SU-DHL-6 (cell line): ENCODE results near the gene OBSL1.

Experiments
- H2AFZ ChIP-seq: fragments of 200-600 bp; sonication (generic); 2 replicates; pipeline ENCODE4 v1.6.1; 2014; ENCODE audit warnings: low read depth, mild to moderate bottlenecking, moderate library complexity, mixed read lengths, antibody characterized with exemption, low read length; ENCODE audit not compliant: severe bottlenecking
- H3F3A ChIP-seq: fragments of 200-600 bp; shearing (Covaris generic); 2 replicates; pipeline ENCODE4 v1.6.0; 2016; ENCODE audit warnings: antibody characterized with exemption, mild to moderate bottlenecking; ENCODE audit not compliant: insufficient read depth
- H3K27ac ChIP-seq: fragments of 200-600 bp; sonication (generic); 2 replicates; pipeline ENCODE4 v1.5.1; 2016; ENCODE audit warnings: low read depth, mild to moderate bottlenecking, low read length, moderate library complexity, mixed read lengths
- H3K27me3 ChIP-seq: fragments of 200-600 bp; sonication (generic), shearing (Covaris generic); 2 replicates; pipeline ENCODE4 v1.6.0; 2014; ENCODE audit warnings: mild to moderate bottlenecking, low read length
- H3K36me3 ChIP-seq: fragments of 200-600 bp; sonication (generic); 2 replicates; pipeline ENCODE4 v1.6.1; 2014; ENCODE audit warnings: mild to moderate bottlenecking, low read length, mixed read lengths
- H3K4me2 ChIP-seq: fragments of 300-600, 200-600 bp; shearing (Covaris generic), sonication (generic); 2 replicates; pipeline ENCODE4 v1.6.0; 2014; ENCODE audit warnings: low read length, low read depth, mild to moderate bottlenecking; ENCODE audit not compliant: poor library complexity, severe bottlenecking
- H3K4me3 ChIP-seq: fragments of 200-600 bp; sonication (generic); 2 replicates; pipeline ENCODE4 v1.5.1; 2014; ENCODE audit warnings: antibody characterized with exemption, low read length, mild to moderate bottlenecking, mixed read lengths; ENCODE audit not compliant: insufficient read depth, poor library complexity, severe bottlenecking
- H3K79me2 ChIP-seq: fragments of 200-600 bp; sonication (generic); 2 replicates; pipeline ENCODE4 v1.6.1; 2014; ENCODE audit warnings: mild to moderate bottlenecking, low read length, moderate library complexity; ENCODE audit not compliant: insufficient read depth
- H3K9ac ChIP-seq: fragments of 200-600 bp; sonication (generic); 2 replicates; pipeline ENCODE4 v1.7.0; 2014; ENCODE audit warnings: mild to moderate bottlenecking, low read length
- H3K9me2 ChIP-seq: fragments of 200-600 bp; sonication (generic); replicated peaks from 2 replicates; pipeline ENCODE4 v1.6.1; 2014; ENCODE audit warnings: low read length; ENCODE audit not compliant: insufficient read depth
- H3K9me3 ChIP-seq: fragments of 200-600 bp; sonication (generic); 2 replicates; pipeline ENCODE4 v1.6.1; 2014; ENCODE audit warnings: low read length, mixed read lengths; ENCODE audit not compliant: insufficient read depth
- H4K20me1 ChIP-seq: fragments of 200-600 bp; sonication (generic); 2 replicates; pipeline ENCODE4 v1.6.1; 2014; ENCODE audit warnings: low read depth, mild to moderate bottlenecking, antibody characterized with exemption, low read length, moderate library complexity, mixed read lengths
- CTCF ChIP-seq: fragments of 200-600 bp; sonication (generic); IDR thresholded peaks from one replicate; pipeline ENCODE4 v1.5.1; 2017; ENCODE audit warnings: antibody characterized with exemption, mild to moderate bottlenecking, low read length, moderate library complexity; ENCODE audit not compliant: insufficient read depth, poor library complexity, severe bottlenecking
- EZH2phosphoT487 ChIP-seq: fragments of 200-600 bp; sonication (generic), shearing (Covaris generic); conservative IDR thresholded peaks from 2 replicates; pipeline ENCODE4 v1.6.1; 2018; ENCODE audit warnings: mild to moderate bottlenecking, antibody characterized with exemption, low read length, moderate library complexity, mixed read lengths

OBSL1 gene

GRCh38 chr2:219562049-219563020 lies 9.0 kb downstream of the OBSL1 start:
- Histone ChIP-seq H4K20me1 (no peaks in the 10 kb centered on the region), H3K36me3 (no peaks in the 10 kb centered on the region), H3K9me3 (no peaks in the 10 kb centered on the region), H3F3A (no peaks in the 10 kb centered on the region), H2AFZ (no peak overlapping the region), H3K9ac (no peak overlapping the region), H3K9me2 (no peaks in the 10 kb centered on the region), H3K27ac (no peak overlapping the region), H3K79me2 (no peaks in the 10 kb centered on the region), H3K27me3 (no peaks in the 10 kb centered on the region), H3K4me2 (no peak overlapping the region), H3K4me3 (no peak overlapping the region)
- TF ChIP-seq CTCF (no peak), EZH2phosphoT487 (no peak)

- no peak overlapping the region for H2AFZ ChIP-seq
- H3K9ac ChIP-seq, result no peak overlapping the region
- no peaks in the 10 kb centered on the region for H3K36me3 ChIP-seq
- no peaks in the 10 kb centered on the region for H3K9me2 ChIP-seq
- no peak overlapping the region for H3K4me2 ChIP-seq
- no peak overlapping the region for H3K4me3 ChIP-seq
- TF ChIP-seq CTCF (no peak), EZH2phosphoT487 (no peak)
- H3K9me3 ChIP-seq, result no peaks in the 10 kb centered on the region
- no peaks in the 10 kb centered on the region for H3K79me2 ChIP-seq
- H3F3A ChIP-seq, result no peaks in the 10 kb centered on the region
- H3K27ac ChIP-seq, result no peak overlapping the region
- no peaks in the 10 kb centered on the region for H3K27me3 ChIP-seq
- no peaks in the 10 kb centered on the region for H4K20me1 ChIP-seq
Observed at GRCh38 chr2:219561179-219562048, 9.9 kb downstream of the OBSL1 start.

GRCh38 chr2:219560893-219561178 lies 10.5 kb downstream of the OBSL1 start:
- Histone ChIP-seq H3K79me2 (no peaks in the 10 kb centered on the region), H2AFZ (no peak overlapping the region), H3K27ac (no peak overlapping the region), H3F3A (no peaks in the 10 kb centered on the region), H4K20me1 (no peaks in the 10 kb centered on the region), H3K9me2 (no peaks in the 10 kb centered on the region), H3K9me3 (no peaks in the 10 kb centered on the region), H3K4me2 (no peak overlapping the region), H3K27me3 (no peaks in the 10 kb centered on the region), H3K36me3 (no peaks in the 10 kb centered on the region), H3K9ac (no peak overlapping the region), H3K4me3 (no peak overlapping the region)
- TF ChIP-seq EZH2phosphoT487, result no peak
- TF ChIP-seq CTCF, result no peak
